Breast epithelium (tissue), 3 donors: ENCODE measurements around the gene SRF.

ENCODE experiments used
- CTCF ChIP-seq, 3 donors: fragments of 450-650 bp; IDR thresholded peaks; one replicate each; pipeline ENCODE4 v1.5.1; 2016 to 2017; ENCODE audit warnings: antibody characterized with exemption in 3 of 3, mild to moderate bottlenecking in 3 of 3, moderate library complexity in 3 of 3
- POLR2A ChIP-seq: fragments of 450-650 bp; IDR thresholded peaks from one replicate; pipeline ENCODE4 v1.6.1; 2016; ENCODE audit warnings: antibody characterized with exemption, mild to moderate bottlenecking, moderate library complexity

DNA sequence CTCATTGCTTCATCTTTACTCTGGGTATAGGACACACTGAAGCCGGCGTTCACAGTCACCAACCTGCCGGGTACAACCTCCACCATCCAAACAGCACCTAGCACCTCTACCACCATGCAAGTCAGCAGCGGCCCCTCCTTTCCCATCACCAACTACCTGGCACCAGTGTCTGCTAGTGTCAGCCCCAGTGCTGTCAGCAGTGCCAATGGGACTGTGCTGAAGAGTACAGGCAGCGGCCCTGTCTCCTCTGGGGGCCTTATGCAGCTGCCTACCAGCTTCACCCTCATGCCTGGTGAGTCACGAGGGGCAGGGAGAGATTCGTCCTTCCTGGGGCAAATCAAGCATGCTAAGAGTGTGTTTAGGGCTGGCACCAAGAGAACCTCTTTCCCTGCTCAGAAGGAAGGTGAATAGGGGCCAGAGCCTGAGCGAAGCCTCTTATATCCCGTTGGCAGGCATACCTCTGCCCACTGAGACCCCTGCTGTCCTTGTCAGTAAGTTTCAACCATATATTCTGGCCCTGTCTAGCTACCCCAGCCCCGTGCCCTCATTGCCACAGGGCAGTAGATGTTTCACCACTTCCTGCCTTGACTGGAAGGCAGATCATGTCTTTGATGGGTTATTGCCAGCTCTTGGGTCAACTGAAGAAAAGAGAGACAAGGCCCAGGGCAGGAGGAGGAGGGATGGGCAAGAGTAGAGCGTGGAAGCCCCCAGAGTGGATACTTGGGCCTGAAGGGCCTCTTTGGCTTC is 4.8 kb downstream of the SRF start:
- TF ChIP-seq CTCF (IDR thresholded peaks at IDR 0.05) (no peak), POLR2A (no peak)
